Breast epithelium (tissue), 3 donors: Measurements from ENCODE around the gene CUL2.

Experiments
- POLR2A ChIP-seq: fragments of 450-650 bp; IDR thresholded peaks from one replicate; pipeline ENCODE4 v1.6.1; 2016; ENCODE audit warnings: antibody characterized with exemption, mild to moderate bottlenecking, moderate library complexity
- POLR2AphosphoS5 ChIP-seq, 3 donors: sonication (generic); formaldehyde crosslinking; IDR thresholded peaks; one replicate each; pipeline ENCODE4 v1.6.1; 2017; ENCODE audit warnings: antibody characterized with exemption in 3 of 3
- TF ChIP-seq, protein P1 (sequence below), 3 donors: fragments of 450-650 bp; IDR thresholded peaks; one replicate each; pipeline ENCODE4 v1.5.1; 2016 to 2017; ENCODE audit warnings: antibody characterized with exemption in 3 of 3, mild to moderate bottlenecking in 3 of 3, moderate library complexity in 3 of 3

DNA sequence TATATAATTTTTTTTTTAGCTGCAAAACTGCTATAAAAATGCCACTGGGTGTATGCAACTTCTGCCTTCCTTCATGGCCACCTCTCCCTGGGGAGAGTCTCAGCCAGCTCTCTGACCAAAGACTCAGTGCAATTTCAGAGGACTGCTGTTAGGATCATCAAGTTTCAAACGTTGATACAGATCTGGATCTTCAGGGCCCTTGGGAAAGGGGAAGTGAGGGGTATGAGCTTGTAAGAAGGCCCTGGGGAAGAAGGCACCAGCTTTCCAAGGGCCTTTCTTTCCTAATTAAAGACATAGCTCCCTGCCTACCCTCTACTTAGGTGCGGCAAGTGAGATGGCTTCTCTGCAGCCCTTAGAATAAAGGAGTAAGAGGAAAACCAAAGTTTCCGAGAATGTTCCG is 130.4 kb downstream of the CUL2 start:
- TF ChIP-seq, protein P1, sequence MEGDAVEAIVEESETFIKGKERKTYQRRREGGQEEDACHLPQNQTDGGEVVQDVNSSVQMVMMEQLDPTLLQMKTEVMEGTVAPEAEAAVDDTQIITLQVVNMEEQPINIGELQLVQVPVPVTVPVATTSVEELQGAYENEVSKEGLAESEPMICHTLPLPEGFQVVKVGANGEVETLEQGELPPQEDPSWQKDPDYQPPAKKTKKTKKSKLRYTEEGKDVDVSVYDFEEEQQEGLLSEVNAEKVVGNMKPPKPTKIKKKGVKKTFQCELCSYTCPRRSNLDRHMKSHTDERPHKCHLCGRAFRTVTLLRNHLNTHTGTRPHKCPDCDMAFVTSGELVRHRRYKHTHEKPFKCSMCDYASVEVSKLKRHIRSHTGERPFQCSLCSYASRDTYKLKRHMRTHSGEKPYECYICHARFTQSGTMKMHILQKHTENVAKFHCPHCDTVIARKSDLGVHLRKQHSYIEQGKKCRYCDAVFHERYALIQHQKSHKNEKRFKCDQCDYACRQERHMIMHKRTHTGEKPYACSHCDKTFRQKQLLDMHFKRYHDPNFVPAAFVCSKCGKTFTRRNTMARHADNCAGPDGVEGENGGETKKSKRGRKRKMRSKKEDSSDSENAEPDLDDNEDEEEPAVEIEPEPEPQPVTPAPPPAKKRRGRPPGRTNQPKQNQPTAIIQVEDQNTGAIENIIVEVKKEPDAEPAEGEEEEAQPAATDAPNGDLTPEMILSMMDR (IDR thresholded peaks at IDR 0.05) = no peak
- TF ChIP-seq POLR2A (no peak), POLR2AphosphoS5 (IDR thresholded peaks at IDR 0.05) (no peak)
